Activated B cell treated with CpG ODN at 0.5 μM for 24 hours (primary cell): ENCODE measurements around the gene FBXO21. TPM values are rescaled to one million over a fixed set of nuclear protein-coding genes. Genes with fewer than 3 reads are reported as not detected.

ENCODE experiments used
- ATAC-seq: fragments of 200-7000 bp; cut with Tn5 transposase; one replicate; pipeline ENCODE4 v1.10.0; 2021; ENCODE audit warnings: low read depth, mild to moderate bottlenecking, moderate library complexity
- CTCF ChIA-PET: fragments of 350-600 bp; sonication (Branson Sonifier 250); formaldehyde crosslinking; loops from one replicate; lab custom pipeline; 2021; ENCODE audit warnings: antibody characterized with exemption; lab: Charles Lee
- POLR2A ChIA-PET: fragments of 350-600 bp; sonication (Branson Sonifier 250); formaldehyde crosslinking; loops from one replicate; lab custom pipeline; 2021; ENCODE audit warnings: antibody characterized with exemption; lab: Charles Lee
- DNase-seq: peaks from one replicate; pipeline ENCODE4 v3.0.0; 2022
- H3K27ac Mint-ChIP-seq: one replicate; pipeline ENCODE4 v1.8.0; 2020; ENCODE audit warnings: mixed read lengths
- H3K27me3 Mint-ChIP-seq: one replicate; pipeline ENCODE4 v1.8.0; 2021; ENCODE audit warnings: mixed read lengths
- H3K36me3 Mint-ChIP-seq: one replicate; pipeline ENCODE4 v1.8.0; 2021; ENCODE audit warnings: low read depth, mixed read lengths
- H3K4me1 Mint-ChIP-seq: one replicate; pipeline ENCODE4 v1.8.0; 2021; ENCODE audit warnings: mixed read lengths
- H3K4me3 Mint-ChIP-seq: one replicate; pipeline ENCODE4 v1.8.0; 2020; ENCODE audit warnings: mild to moderate bottlenecking, mixed read lengths
- H3K9me3 Mint-ChIP-seq: one replicate; pipeline ENCODE4 v1.8.0; 2020; ENCODE audit warnings: mixed read lengths
- CTCF ChIP-seq: fragments of 200-600 bp; IDR thresholded peaks from one replicate; pipeline ENCODE4 v1.8.0; 2022; ENCODE audit warnings: antibody characterized with exemption, mild to moderate bottlenecking
- intact Hi-C: fragments of 100-400 bp; cut with micrococcal nuclease; formaldehyde crosslinking; loops from one replicate; pipeline ENCODE4 v1.15.1; 2024
- total RNA-seq: library from RNA; stranded (reverse); gene quantifications from 2 replicates; pipeline ENCODE4 v1.2.3, GENCODE V29; 2022

Gene FBXO21
- total RNA-seq, 1 donor from 2014 or later, result 41.5 TPM

- no peak overlapping the region for H3K27ac Mint-ChIP-seq
- ATAC-seq, result no peak
- TF ChIP-seq CTCF, result no peak
- no peak for DNase-seq
- H3K27me3 Mint-ChIP-seq, result no peaks in the 10 kb centered on the region
- H3K36me3 Mint-ChIP-seq, result peaks cover 95% of the 10 kb centered on the region
- H3K9me3 Mint-ChIP-seq, result no peaks in the 10 kb centered on the region
- no peak overlapping the region for H3K4me3 Mint-ChIP-seq
- no peaks in the 10 kb centered on the region for H3K4me1 Mint-ChIP-seq
- CTCF ChIA-PET, result no interaction called here
- intact Hi-C loops, result no loop called here
- POLR2A ChIA-PET, result no interaction called here
Observed at GRCh38 chr12:117172168-117172567, 18.1 kb downstream of the FBXO21 start.

GRCh38 chr12:117171499-117172162, 18.6 kb downstream of the FBXO21 start:
- Mint-ChIP-seq H3K36me3 (peaks cover 95% of the 10 kb centered on the region), H3K27ac (no peak overlapping the region), H3K27me3 (no peaks in the 10 kb centered on the region), H3K9me3 (no peaks in the 10 kb centered on the region), H3K4me1 (no peaks in the 10 kb centered on the region), H3K4me3 (no peak overlapping the region)
- no peak for ATAC-seq
- DNase-seq, result no peak
- ChIA-PET CTCF (no interaction called here), POLR2A (no interaction called here)
- no peak for TF ChIP-seq CTCF
- intact Hi-C loops, result no loop called here

- no peak overlapping the region for H3K27ac Mint-ChIP-seq
- intact Hi-C loops, result no loop called here
- no peak for TF ChIP-seq CTCF
- ATAC-seq (no peak), DNase-seq (no peak)
- H3K27me3 Mint-ChIP-seq, result no peaks in the 10 kb centered on the region
- no peaks in the 10 kb centered on the region for H3K4me1 Mint-ChIP-seq
- H3K9me3 Mint-ChIP-seq, result no peaks in the 10 kb centered on the region
- H3K4me3 Mint-ChIP-seq, result no peak overlapping the region
- peaks cover 93% of the 10 kb centered on the region for H3K36me3 Mint-ChIP-seq
- ChIA-PET CTCF (no interaction called here), POLR2A (no interaction called here)
Observed at GRCh38 chr12:117169548-117169947, 20.7 kb downstream of the FBXO21 start.

GRCh38 chr12:117168976-117169375, 21.3 kb downstream of the FBXO21 start:
- TF ChIP-seq CTCF, result no peak
- Mint-ChIP-seq H3K27ac (no peak overlapping the region), H3K4me1 (no peaks in the 10 kb centered on the region), H3K27me3 (no peaks in the 10 kb centered on the region), H3K4me3 (no peak overlapping the region), H3K36me3 (peaks cover 93% of the 10 kb centered on the region), H3K9me3 (no peaks in the 10 kb centered on the region)
- DNase-seq (no peak), ATAC-seq (no peak)
- CTCF ChIA-PET, result no interaction called here
- intact Hi-C loops, result no loop called here
- POLR2A ChIA-PET, result no interaction called here

GRCh38 chr12:117167769-117168168, 22.5 kb downstream of the FBXO21 start:
- ChIA-PET CTCF (no interaction called here), POLR2A (no interaction called here)
- no peak for TF ChIP-seq CTCF
- intact Hi-C loops, result no loop called here
- Mint-ChIP-seq H3K4me1 (no peaks in the 10 kb centered on the region), H3K36me3 (peaks cover 90% of the 10 kb centered on the region), H3K27me3 (no peaks in the 10 kb centered on the region), H3K27ac (no peak overlapping the region), H3K9me3 (no peaks in the 10 kb centered on the region), H3K4me3 (no peak overlapping the region)
- DNase-seq (no peak), ATAC-seq (no peak)
